ENCODE measurements around the gene ELK3. TPM values are rescaled to one million over a fixed set of nuclear protein-coding genes. Genes with fewer than 3 reads are reported as not detected.

Gene ELK3
- total and polyA plus RNA-seq, 2 experiments from 2014 or later = 7.3 to 9.6 TPM

DNA sequence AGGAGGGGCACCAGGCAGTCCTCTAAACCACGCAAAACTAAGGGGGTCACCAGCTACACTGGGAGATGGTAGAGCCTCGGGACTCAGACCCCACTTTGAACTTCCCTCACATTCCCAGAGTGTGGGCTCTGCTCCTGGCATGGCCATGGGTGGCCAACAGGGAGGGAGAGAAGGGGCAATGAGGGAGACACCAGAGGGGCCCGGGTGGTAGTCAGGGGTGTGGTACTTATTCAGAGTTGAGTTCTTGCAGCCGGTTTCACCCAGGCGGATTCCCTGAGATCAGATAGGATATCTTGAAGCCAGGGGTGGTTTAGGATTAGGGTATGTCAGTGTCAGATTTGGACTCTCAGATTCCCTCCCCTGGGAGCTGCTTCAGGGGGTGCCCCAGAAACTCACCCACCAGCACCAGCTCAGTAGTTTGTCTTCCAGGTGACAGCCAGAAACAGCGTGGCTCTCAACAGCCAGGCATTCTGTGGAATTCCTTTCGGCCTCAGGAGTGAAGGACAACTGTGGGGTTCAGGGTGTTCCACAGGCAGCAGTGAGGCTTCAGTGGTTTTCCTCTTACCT lies 56.0 kb downstream of the ELK3 start:
- H3K36me3 ChIP-seq = no peaks in the 10 kb centered on the region
- no peaks in the 10 kb centered on the region for H3K9me3 ChIP-seq (ENCODE audit: low read depth)
- no peak overlapping the region for H3K4me3 ChIP-seq
- no peaks in the 10 kb centered on the region for H3K4me1 ChIP-seq (ENCODE audit: low read depth)
- TF ChIP-seq, protein P1, sequence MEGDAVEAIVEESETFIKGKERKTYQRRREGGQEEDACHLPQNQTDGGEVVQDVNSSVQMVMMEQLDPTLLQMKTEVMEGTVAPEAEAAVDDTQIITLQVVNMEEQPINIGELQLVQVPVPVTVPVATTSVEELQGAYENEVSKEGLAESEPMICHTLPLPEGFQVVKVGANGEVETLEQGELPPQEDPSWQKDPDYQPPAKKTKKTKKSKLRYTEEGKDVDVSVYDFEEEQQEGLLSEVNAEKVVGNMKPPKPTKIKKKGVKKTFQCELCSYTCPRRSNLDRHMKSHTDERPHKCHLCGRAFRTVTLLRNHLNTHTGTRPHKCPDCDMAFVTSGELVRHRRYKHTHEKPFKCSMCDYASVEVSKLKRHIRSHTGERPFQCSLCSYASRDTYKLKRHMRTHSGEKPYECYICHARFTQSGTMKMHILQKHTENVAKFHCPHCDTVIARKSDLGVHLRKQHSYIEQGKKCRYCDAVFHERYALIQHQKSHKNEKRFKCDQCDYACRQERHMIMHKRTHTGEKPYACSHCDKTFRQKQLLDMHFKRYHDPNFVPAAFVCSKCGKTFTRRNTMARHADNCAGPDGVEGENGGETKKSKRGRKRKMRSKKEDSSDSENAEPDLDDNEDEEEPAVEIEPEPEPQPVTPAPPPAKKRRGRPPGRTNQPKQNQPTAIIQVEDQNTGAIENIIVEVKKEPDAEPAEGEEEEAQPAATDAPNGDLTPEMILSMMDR (IDR thresholded peaks at IDR 0.05; ENCODE audit: low read depth, low read length) = no peak
- no peak for DNase-seq (ENCODE audit: low read depth in 1 of 2, low spot score in 1 of 2)
- no peaks in the 10 kb centered on the region for H3K27me3 ChIP-seq
- H3K27ac ChIP-seq = no peak overlapping the region

DNA sequence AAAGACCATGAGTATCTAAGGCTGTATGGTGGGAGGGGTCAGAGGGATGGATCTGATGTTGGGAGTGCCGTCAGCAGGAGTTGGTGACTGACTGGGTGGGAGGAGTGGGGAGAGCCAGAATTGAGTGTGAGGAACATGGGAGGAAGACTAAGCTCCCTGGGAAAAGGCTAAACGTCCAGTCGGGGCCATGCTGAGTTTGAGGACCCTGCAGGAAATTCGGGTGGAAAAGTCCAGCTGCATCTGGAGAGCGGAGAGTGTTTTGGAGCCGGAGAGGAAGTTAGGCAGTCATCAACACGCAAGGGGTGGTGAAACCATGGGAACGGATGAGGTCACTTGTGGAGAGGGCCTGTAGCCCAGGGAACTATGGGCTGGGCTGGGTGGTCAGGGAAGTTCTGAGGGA lies 60.9 kb downstream of the ELK3 start:
- Histone ChIP-seq H3K36me3 (no peaks in the 10 kb centered on the region), H3K4me1 (ENCODE audit: low read depth) (peaks cover 3% of the 10 kb centered on the region), H3K27me3 (no peaks in the 10 kb centered on the region), H3K9me3 (ENCODE audit: low read depth) (no peaks in the 10 kb centered on the region), H3K27ac (no peak overlapping the region), H3K4me3 (no peak overlapping the region)
- DNase-seq (ENCODE audit: low read depth in 1 of 2, low spot score in 1 of 2) = peak in 1 of 2 donors; percentile 89
- TF ChIP-seq, protein P1 (IDR thresholded peaks at IDR 0.05; ENCODE audit: low read depth, low read length) = no peak

GRCh38 chr12:96256672-96257361 lies 62.6 kb downstream of the ELK3 start:
- H3K9me3 ChIP-seq (ENCODE audit: low read depth) = no peaks in the 10 kb centered on the region
- no peak overlapping the region for H3K27ac ChIP-seq
- peak in 1 of 2 donors; percentile 10 for DNase-seq (ENCODE audit: low read depth in 1 of 2, low spot score in 1 of 2)
- TF ChIP-seq, protein P1 (IDR thresholded peaks at IDR 0.05; ENCODE audit: low read depth, low read length) = no peak
- no peaks in the 10 kb centered on the region for H3K27me3 ChIP-seq
- peaks cover 3% of the 10 kb centered on the region for H3K4me1 ChIP-seq (ENCODE audit: low read depth)
- H3K4me3 ChIP-seq = no peak overlapping the region
- no peaks in the 10 kb centered on the region for H3K36me3 ChIP-seq

DNA sequence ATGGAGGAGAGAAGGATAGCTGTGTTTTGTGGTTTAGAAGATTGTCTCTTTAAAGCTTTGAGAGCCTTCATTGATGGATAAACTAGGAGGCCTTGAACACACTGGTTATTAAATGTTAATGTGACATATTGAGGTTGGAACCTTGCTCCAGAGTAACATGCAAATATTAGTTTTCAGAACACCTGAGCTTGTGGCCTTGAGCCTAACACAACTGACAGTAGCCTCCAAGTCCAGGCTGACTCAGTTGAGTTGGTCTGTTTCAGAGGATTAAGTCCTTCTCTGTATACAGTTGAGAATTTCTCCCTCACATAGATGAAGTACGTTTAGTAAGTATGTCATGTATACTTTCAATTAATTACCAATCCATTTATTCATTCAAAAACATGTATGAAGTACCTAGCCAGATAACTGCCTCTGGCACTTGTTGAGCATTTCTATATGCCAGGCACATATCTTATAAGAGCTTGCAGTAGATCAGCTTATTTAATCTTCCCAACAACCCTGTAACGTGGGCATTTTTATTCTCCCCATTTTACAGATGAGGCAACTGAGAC lies 63.5 kb downstream of the ELK3 start:
- TF ChIP-seq, protein P1 (IDR thresholded peaks at IDR 0.05; ENCODE audit: low read depth, low read length) = no peak
- Histone ChIP-seq H3K4me1 (ENCODE audit: low read depth) (peaks cover 3% of the 10 kb centered on the region), H3K36me3 (no peaks in the 10 kb centered on the region), H3K4me3 (no peak overlapping the region), H3K27me3 (no peaks in the 10 kb centered on the region), H3K9me3 (ENCODE audit: low read depth) (no peaks in the 10 kb centered on the region), H3K27ac (no peak overlapping the region)
- DNase-seq (ENCODE audit: low read depth in 1 of 2, low spot score in 1 of 2) = no peak

- H3K27ac ChIP-seq = no peak overlapping the region
- TF ChIP-seq, protein P1 (IDR thresholded peaks at IDR 0.05; ENCODE audit: low read depth, low read length) = no peak
- H3K9me3 ChIP-seq (ENCODE audit: low read depth) = no peaks in the 10 kb centered on the region
- DNase-seq (ENCODE audit: low read depth in 1 of 2, low spot score in 1 of 2) = peak in 1 of 2 donors; percentile 95
- peaks cover 3% of the 10 kb centered on the region for H3K4me1 ChIP-seq (ENCODE audit: low read depth)
- no peaks in the 10 kb centered on the region for H3K36me3 ChIP-seq
- H3K4me3 ChIP-seq = no peak overlapping the region
- no peaks in the 10 kb centered on the region for H3K27me3 ChIP-seq
Measured at GRCh38 chr12:96258104-96258961, 64.2 kb downstream of the ELK3 start.

All from cardiac muscle cell (in vitro differentiated cells and primary cell).